Fibroblast of peridontal ligament (primary cell): ENCODE results near the gene KCNIP4.
"Not testable (repeated sequence)": the region's sequence is repeated elsewhere in the genome, so short reads cannot be mapped to it uniquely, and the experiment has no call there.

ENCODE experiments used
- DNase-seq: peaks from one replicate; pipeline ENCODE4 v3.0.0-alpha.2; 2010; ENCODE audit errors: extremely low read depth

KCNIP4 gene

DNA sequence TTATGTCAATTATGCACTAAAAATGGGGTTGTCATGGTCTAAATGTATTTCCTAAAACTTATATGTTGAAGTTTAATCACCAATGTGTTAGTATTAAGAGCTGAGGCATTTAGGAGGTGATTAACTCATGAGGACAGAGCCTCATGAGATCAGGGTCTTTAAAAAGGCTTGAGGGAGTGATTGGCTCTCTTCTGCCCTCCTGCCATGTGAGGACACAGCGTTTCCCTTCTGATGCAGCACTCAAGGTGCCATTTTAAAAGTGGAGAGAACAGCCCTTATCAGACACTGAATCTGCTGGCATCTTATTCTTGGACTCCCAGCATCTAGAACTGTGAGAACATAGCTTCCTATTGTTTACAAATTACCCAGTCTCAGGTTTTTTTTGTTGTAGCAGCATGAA, 581.7 kb downstream of the KCNIP4 start:
- DNase-seq = no peak

DNA sequence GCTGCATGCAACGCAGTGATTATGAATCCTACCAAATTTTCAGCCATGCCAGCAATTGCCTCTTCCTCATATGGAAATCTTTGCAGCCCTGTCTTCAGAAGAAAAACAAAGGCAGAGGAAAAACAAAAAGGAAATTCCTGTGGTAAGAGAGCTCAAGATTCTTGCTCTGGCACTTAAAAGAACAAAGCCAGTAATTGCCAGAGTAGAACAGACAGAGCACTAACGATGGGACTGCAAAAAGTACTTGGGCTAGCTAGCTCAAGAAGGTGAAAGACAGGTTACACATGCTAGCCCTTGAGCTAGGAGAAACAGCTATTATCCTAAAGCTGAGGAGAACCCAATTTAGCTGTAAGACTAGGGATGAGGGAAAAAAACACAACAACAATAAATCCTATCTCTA, 582.3 kb downstream of the KCNIP4 start:
- no peak for DNase-seq

DNA sequence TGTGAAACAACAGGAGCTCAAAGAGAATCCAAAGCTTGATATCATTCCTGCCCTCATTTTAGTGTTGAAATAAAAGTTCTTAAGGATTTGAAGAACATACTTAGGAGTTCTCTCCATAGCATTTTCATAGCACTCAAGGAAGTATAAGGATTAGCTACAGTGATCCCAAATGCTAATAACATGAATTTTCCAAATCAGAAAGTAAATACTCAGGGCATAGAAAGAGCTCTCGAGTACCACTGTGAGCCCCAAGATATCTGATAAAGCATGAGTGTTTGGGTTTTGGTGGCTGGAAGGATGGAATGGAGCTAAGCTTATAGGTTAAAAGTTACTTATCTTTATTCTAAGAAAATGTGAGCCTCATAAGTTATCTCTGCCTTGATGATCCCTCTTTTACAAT, 584.9 kb downstream of the KCNIP4 start:
- no peak for DNase-seq

DNA sequence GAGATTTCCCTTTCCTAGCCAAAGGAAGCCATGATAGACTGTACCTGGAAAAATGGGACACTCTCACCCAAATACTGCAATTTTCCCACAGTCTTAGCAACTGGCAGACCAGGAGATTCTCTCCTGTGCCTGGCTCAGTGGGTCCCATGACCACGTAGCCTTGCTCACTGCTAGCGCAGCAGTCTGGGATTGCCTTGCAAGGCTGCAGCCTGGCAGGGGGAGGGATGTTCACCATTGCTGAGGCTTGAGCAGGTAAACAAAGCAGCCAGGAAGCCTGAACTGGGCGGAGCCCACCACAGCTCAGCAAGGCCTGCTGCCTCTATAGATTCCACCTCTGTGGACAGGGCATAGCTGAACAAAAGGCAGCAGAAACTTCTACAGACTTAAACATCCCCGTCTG, 596.2 kb downstream of the KCNIP4 start:
- not testable (repeated sequence) for DNase-seq

DNA sequence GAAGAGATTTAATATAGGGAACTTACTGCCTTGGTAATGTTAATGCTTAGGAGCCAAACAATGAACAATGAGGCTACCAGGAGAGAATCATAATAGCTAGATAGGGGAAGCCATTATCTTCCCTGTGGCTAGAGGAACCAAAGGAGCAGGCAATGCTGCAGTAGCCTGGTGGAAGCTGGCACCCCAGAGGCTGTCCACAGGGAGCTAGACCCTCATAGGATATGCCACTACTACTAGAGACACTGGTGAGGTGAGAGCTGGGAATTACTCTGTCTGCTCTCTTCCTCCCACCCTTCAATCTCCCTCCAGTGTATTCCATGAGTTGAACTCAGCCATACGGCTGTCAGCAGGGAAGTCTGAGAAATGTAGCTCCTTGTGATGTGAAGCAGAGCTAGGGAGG, 601.4 kb downstream of the KCNIP4 start:
- no peak for DNase-seq

DNA sequence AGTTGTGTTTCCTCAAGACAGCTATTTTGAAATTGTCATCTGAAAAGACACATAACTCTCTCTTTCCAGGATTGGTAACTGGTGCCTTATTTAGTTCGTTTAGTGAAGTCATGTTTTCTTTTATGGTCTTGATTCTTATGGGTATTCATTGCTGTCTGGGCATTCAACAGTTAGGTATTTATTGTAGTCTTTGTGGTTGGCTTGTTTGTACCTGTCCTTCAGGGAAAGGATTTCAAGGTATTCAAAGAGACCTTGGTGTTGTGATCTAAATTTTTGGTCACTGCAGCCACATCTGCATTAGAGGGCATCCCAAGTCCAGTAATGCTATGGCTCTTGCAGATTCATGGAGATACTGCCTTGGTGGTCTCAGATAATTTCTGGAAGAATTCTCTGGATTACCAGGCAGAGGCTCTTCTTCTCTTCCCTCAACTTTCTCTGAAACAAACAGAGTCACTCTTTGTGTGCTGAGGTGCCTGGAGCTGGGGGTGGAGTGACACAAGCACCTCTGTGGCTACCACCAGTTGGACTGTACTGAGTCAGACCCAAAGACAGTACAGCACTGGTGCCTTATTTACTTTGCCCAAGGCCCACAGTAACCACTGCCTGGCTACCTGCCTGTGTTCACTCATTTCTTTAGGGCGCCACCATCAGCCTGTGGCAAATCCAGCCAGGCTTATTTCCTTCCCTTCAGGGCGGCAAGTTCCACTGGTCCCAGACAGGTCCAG, 620.4 kb downstream of the KCNIP4 start:
- DNase-seq = no peak

DNA sequence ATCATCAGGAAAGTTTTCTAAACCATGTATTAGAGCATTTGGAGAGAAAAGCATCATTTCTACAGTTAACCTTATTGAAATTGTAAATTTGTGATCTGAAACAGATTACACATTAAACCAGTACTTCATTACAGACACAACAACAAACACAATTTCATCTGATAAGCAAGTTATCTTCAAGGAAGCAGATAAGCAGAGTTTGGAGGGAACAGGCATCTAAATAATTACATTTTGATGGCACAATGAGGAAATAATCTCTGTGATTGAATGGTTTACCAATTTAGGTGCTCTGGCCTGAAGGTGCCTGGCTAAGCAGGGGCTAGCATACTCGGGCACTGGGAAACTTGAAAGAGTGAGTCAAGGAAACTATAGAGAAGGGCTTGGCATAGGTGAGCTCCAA, 628.5 kb downstream of the KCNIP4 start:
- DNase-seq = no peak

DNA sequence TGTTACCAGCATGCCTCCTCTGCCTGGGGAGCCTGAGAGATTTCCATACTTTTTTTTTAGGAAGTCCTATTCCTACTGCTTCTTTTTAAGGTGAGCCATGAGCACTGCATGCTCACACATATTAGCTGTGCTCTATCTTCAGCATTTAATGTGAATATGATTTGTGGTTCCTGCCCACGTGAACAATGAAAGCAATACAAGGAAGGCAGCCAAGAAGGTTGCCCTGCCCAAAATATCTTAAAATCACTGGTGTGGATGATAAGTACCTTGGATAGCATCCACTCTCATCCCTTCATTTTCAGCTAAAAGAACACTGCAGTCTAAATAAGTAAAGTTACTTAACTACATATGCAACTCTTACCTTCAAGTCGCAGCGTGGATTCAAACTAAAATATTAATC, 640.9 kb downstream of the KCNIP4 start:
- DNase-seq = no peak

DNA sequence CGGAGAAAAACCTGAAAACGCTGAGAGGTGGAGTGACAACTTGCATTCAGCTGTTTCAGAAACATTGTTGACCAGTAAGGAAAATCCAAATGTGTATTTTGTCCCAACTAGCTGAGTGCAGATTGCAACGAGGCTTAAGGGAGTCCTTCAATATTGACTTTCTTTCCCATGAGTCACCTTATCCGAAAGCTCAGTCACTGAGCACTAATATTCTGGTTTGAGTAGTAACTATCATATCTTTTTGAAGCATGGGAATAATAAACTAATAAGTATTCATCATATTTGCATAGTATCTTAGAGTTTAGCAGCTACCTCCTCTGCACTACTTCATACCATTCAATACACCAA, 644.1 kb downstream of the KCNIP4 start:
- DNase-seq = no peak

DNA sequence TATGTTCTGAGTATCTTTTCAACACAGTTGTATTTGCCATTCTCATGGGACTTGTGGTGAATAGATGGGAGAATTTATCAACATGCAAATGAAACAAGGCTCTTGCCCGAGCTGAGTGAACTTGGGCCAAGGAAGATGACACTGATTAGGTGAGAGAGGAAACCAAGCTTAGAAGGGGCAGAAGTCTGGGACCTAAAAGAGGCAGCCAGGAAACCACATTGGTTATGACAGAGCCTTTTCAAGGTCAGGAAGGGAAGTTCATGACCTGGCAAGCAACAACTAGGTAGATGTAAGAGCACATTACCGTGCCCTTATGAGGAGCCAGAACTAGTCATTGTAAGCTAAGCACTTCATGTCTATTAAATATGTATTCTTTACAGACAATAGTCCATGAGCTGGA, 658.0 kb downstream of the KCNIP4 start:
- no peak for DNase-seq

DNA sequence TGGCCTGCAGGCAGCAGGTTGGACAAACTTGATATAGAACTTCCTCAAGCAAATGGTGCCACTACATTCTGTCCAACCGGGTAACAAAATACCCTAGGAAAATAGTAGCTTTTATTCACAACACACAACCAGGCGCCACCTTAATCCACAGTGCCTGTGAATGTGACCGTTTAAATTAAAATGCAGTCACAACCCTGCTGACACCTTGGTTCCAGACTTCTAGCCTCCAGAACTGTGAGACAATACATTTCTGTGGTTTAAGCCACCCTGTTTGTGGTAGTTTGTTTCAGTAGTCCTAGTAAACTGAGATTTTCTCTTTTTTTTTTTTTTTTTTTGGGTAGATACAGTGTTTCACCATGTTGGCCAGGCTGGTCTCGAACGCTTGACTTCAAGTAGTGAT, 672.5 kb downstream of the KCNIP4 start:
- DNase-seq = no peak

DNA sequence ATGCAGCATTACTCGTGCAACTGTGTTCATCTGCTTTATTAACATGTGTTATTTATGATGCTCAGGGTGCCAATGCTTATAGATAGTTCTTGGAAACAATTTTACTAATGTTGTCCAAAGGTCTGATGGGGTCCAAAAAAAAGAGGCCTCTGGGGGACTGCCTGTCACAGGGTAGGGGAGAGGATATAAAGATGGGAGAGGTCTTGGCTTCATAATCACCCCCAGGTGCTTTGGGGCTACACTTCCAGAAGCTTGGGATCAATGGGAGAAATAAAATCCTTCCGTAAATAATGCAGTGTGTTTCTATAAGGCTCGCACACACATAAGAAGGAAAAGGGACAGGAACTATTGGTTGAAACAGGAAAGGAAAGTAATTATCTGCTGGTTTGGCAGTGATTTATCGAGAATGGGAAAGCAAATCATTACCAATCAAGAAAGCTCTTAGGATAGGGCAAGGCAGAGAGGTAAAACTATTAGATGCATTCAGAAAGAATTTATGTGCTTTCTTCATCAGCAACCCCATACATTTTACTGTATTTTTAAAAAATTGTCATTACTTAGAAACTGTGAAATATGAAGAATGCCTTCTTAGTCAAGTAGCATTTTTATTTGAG, 677.0 kb downstream of the KCNIP4 start:
- no peak for DNase-seq

DNA sequence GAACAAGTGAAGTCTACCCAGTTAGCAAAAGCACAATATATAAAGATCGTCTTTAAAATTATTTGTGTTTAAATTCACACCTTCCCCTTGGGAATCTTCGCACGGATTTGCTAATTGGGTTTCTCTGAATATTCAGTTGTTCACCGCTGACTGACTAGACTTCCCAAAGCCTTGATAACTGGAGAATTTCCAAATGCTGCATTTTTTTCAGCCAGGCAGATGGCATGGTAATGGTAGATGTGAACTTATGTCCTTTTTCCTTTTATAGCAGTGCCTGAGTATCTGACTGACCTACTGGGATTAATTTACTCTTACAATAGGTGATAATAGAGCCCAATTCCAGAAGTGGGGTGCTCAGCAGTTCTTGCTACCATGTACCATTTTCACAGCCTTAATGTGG, 700.2 kb downstream of the KCNIP4 start:
- no peak for DNase-seq

DNA sequence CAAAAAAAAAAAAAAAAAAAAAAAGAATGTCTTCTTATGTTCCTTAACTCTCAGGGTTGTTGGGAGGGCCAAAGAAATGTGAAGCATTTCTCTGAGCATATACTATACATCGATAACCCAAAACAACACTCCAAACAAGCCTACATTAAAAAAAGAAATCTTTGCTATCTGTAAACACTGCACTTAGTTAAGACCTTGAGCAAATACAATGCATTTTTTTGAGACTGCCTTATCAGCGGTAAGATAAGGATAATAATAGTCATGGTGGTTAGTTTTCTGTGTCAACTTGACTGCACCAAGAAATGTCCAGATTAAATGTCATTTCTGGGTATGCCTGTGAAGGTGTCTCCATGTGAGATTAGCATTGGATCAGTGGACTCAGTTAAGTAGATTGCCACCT, 706.4 kb downstream of the KCNIP4 start:
- no peak for DNase-seq

DNA sequence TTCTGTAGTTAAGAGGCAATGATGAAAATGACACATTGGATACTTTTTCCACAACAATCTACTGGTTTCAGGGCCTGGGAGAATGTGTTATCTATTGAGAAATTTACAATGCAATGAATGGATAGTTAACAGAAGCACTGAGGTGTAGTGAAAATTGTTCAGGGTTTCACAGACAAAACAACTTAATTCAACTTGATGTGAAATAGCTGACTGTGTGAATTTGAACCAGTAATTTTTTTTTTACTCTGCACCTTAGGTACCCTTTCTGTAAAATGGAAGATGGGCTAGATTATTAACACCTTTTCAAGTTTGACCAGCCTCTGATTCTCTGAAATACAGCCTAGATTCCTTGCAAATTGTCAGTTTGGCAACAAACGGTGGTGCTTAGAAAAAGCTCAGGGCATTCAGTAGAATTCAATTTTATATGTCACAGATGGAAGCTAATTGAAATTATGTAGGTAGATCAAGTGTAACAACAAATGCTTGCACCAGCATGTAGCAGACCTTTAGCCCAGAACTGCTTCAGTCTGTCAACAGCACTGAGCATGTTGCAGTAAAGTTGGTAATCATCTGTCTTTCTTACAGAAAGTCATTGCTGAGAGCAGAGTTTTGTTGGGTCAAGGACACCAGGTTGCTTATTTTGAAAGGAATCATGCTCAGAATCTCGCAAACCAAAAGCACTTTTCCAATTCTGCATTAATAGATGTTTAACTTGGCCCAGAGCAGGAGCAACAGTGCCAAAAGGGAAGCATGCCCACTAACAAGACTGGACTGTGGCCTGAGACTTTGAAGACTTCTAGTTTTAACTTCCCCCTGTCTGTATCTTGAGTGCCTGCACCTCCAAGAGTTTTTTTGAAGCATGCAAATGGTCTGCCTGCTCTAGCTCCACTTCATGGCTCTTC, 721.7 kb downstream of the KCNIP4 start:
- DNase-seq = no peak

DNA sequence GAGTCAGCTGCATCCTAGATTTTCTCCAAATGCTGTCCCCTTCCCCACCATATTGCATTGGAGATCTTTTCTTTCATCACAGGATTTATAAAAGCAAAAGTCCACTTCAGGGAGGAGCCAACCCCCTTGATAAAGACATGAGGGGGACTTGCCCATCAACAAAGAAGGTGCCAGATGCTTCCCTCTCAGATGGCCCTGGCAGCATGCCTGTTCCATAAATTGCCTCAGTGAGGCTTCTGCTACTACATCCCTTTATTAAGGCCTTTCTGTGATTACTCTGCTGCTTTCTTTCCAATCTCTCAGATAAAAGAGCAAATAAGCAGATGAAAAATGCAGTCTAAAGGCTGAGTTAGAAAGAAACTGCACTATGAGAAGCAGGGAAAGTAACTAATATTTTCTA, 736.7 kb downstream of the KCNIP4 start:
- no peak for DNase-seq

DNA sequence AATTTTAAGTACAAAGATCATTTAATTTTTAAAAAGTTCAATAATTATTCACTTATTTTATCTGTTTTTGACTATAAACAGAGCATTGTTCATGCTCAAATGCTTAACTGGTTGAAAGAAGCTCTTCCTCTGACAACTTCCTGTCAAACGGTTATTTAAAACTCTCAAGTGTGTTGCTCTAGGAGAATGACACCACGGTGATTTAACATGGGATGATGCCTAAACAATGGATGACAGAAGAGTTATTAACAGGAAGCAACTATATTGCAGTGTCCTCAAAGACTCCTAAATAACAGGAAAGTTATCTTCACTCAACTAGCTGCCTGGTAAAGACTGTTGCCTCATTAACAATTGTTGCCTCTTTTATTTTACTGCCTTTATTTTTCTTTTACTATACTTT, 738.7 kb downstream of the KCNIP4 start:
- no peak for DNase-seq

DNA sequence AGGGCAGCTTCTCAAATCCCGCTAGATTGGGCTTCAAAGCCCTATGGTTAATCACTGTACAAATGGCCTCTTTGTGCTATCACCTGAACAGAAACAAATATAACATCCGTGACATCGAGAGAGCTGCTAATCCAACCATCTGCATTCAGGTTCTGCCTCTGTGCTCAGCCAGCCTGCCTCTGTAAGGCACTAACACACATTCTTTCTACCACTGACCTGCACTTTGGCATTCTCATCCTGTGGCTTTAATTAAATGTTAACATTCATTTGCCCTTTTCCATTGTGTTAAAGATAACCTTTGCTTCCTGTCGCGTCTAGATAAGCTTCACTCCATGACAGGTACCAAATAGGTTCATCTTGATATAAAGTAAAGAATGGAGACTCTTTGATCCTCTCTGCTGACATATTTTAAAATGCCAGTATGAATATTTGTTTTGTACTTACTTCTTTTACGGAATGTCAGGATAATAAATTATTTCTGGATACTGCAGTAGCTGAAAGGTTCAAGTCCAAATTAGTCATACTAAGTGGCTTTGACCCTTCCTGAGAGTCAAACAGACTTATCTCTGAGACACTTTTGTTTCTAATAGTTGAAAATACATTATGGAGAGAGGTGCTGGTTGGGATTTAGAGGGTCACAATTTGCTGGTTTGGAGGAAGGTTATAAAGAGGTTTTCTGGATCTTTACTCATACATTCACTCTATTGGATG, 742.6 kb downstream of the KCNIP4 start:
- no peak for DNase-seq

DNA sequence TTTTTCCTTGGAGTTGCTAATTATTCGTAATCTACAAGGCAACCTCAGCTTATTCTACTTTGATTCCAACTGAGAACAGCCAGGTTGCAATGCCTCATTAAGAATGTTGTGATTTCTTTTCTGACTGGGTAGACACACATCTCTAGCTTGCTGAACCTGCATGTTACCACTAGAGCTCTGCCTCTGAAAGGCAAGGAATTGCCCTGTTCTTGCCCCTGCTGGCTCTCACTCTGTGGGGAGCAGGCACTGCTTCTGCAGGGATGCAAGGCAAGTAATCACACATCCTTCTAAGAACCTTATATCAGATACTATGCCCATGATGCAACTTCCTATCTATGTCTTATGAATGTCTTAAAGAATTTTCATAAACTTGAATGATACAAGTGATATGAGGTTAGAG, 745.2 kb downstream of the KCNIP4 start:
- no peak for DNase-seq

DNA sequence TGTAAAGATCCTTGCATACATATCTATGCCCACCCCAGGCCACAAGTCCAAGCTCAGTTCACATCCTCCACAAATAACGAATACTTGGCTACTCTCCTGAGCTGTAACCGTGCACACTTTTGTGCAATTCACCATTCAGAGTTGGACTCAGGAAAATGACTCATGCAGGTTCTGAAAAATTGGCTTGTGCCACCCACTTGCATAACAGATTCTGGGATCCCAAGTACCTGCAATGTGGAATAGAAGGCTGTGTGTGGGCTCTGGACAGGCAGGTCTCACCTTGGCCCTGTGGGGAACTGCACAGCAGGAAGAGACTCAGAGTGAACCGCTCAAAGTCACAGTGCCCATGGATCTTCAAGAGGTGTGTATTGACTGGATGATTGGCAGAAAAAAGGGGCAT, 745.6 kb downstream of the KCNIP4 start:
- no peak for DNase-seq

DNA sequence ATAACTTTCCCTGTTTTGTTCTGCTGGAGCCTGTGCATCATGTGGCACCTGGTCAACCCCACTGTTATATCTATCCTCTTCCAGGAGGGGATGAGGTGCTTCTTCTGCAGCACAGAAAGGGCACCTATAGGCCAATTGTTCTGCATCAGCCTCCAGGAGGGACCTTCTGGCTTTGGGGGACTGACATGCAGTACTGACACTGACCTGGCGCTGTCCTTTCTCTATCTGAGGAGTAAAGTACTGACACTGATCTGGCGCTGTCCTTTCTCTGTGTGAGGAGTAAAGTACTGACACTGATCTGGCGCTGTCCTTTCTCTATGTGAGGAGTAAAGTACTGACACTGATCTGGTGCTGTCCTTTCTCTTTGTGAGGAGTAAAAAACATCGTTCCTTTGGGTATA, 749.9 kb downstream of the KCNIP4 start:
- no peak for DNase-seq

DNA sequence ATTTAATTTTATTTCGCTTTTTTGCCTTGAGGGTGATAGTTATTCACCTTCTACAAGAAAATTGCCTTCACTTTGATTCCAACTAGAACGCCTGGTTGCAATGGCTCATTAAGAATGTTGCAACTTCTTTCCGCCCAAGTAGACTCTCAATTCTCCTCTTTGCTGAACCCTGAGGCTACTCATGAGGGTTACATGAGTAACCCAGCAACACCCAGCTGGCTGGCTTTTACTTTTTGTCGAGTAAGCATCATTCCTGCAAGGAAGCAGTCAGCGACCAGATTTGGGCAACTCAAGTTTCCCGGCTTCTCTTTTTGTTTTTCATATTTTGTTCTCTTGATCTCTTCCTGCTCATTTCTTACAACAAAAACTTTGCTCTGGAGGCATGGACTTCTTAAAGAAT, 752.9 kb downstream of the KCNIP4 start:
- DNase-seq = no peak
